Thyroid gland (tissue), 4 donors: ENCODE results near the gene FBXO9.

Experiments
- CTCF ChIP-seq, 6 experiments: fragments of 200-600 bp in 3 of 6; fragments of 450-650 bp in 3 of 6; sonication (generic) in 3 of 6; IDR thresholded peaks; one replicate each; pipeline ENCODE4 v1.5.1; 2016 to 2019; ENCODE audit warnings: antibody characterized with exemption in 6 of 6, mild to moderate bottlenecking in 2 of 6, inconsistent platforms in 1 of 6, moderate library complexity in 1 of 6
- POLR2A ChIP-seq, 2 donors: fragments of 450-650 bp; IDR thresholded peaks; one replicate each; pipeline ENCODE4 v1.6.1; 2017; ENCODE audit warnings: antibody characterized with exemption in 2 of 2, mild to moderate bottlenecking in 2 of 2, moderate library complexity in 1 of 2

GRCh38 chr6:53033764-53034163, 31.4 kb upstream of the FBXO9 start:
- TF ChIP-seq CTCF (IDR thresholded peaks at IDR 0.05) = no peak
- TF ChIP-seq POLR2A (IDR thresholded peaks at IDR 0.05) = no peak
